ENCODE measurements around the gene KIAA1549. TPM values are rescaled to one million over a fixed set of nuclear protein-coding genes. Genes with fewer than 3 reads are reported as not detected.
"Not testable (repeated sequence)": the region's sequence is repeated elsewhere in the genome, so short reads cannot be mapped to it uniquely, and the experiment has no call there.

KIAA1549 gene
- total RNA-seq, 4 donors from 2014 or later: 1.6 to 5.0 (median 3.3) TPM

- no peaks in the 10 kb centered on the region for H3K36me3 ChIP-seq
- no peaks in the 10 kb centered on the region for H3K4me1 ChIP-seq
- H3K27me3 ChIP-seq: no peaks in the 10 kb centered on the region
- no peak overlapping the region for H3K27ac ChIP-seq
- no peak for DNase-seq
- TF ChIP-seq POLR2A (IDR thresholded peaks at IDR 0.05): no peak
- TF ChIP-seq CTCF (IDR thresholded peaks at IDR 0.05): no peak
- H3K9me3 ChIP-seq: no peaks in the 10 kb centered on the region
- no peak overlapping the region for H3K4me3 ChIP-seq
Measured at GRCh38 chr7:138948403-138948802, 32.8 kb downstream of the KIAA1549 start.

DNA sequence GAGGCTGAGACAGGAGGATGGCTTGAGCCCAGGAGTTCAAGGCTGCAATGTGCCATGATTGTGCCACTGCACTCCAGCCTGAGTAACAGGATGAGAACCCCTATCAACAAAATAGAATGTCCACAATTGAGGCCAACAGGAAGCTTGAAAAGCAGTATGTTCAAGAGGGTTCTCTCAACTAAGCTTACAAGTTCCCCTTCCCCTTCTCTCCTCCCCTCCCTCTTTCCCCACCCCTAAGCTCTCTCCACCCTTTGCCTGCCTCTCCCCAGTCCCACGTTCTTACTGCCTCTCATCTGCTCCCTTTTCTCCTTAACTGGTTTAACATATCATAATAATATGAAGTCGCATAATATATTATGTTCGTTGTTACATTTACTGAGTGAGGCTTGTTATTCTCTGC is 35.4 kb downstream of the KIAA1549 start:
- TF ChIP-seq POLR2A (IDR thresholded peaks at IDR 0.05) (no peak), CTCF (IDR thresholded peaks at IDR 0.05) (no peak)
- Histone ChIP-seq H3K27me3 (no peaks in the 10 kb centered on the region), H3K36me3 (no peaks in the 10 kb centered on the region), H3K4me3 (no peak overlapping the region), H3K27ac (no peak overlapping the region), H3K9me3 (no peaks in the 10 kb centered on the region), H3K4me1 (no peaks in the 10 kb centered on the region)
- DNase-seq: no peak

DNA sequence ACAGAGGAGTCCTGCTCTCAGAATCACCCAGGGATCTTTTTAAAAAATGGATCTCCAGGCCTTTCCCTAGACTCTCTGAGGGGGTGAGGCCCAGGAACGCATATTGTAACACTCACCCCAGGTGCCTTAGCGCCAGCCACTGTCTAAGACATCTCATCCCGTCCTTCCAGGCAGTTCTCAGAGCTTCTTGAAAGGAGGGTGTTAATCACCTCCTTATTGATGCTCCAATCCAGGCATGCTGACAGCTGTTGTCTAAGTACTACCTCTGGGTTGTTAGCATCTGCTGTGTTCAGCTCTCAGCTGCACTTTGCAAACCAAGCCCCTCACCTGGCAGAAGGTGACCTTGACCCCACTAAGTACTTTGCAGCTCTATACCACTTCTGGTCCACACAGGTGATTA is 36.0 kb downstream of the KIAA1549 start:
- no peaks in the 10 kb centered on the region for H3K4me1 ChIP-seq
- TF ChIP-seq POLR2A (IDR thresholded peaks at IDR 0.05): no peak
- no peak for TF ChIP-seq CTCF (IDR thresholded peaks at IDR 0.05)
- DNase-seq: no peak
- no peaks in the 10 kb centered on the region for H3K27me3 ChIP-seq
- H3K27ac ChIP-seq: no peak overlapping the region
- no peaks in the 10 kb centered on the region for H3K9me3 ChIP-seq
- H3K4me3 ChIP-seq: no peak overlapping the region
- no peaks in the 10 kb centered on the region for H3K36me3 ChIP-seq

DNA sequence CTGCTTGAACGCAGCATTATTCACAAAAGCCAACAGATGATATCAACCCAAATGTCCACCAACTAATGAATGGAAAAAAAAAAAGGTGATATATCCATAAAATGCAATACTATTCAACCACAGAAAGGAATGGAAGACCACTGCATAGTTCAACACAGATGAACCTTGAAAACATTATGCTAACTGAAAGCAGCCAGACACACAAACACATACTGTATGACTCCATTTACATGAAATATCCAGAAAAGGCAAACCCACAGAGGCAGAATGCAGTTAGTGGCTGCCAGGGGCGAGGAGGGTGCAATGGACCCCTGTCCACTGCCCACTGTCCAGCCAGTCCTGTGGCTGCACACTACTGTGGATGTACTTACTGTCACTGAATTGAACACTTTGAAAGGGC is 36.6 kb downstream of the KIAA1549 start:
- Histone ChIP-seq H3K9me3 (no peaks in the 10 kb centered on the region), H3K36me3 (no peaks in the 10 kb centered on the region), H3K27ac (no peak overlapping the region), H3K4me3 (no peak overlapping the region), H3K4me1 (no peaks in the 10 kb centered on the region), H3K27me3 (no peaks in the 10 kb centered on the region)
- DNase-seq: no peak
- TF ChIP-seq CTCF (IDR thresholded peaks at IDR 0.05) (no peak), POLR2A (IDR thresholded peaks at IDR 0.05) (no peak)

- TF ChIP-seq POLR2A (IDR thresholded peaks at IDR 0.05) (no peak), CTCF (IDR thresholded peaks at IDR 0.05) (no peak)
- no peaks in the 10 kb centered on the region for H3K9me3 ChIP-seq
- H3K4me3 ChIP-seq: no peak overlapping the region
- no peaks in the 10 kb centered on the region for H3K36me3 ChIP-seq
- no peaks in the 10 kb centered on the region for H3K27me3 ChIP-seq
- H3K4me1 ChIP-seq: no peaks in the 10 kb centered on the region
- DNase-seq: no peak
- no peak overlapping the region for H3K27ac ChIP-seq
Measured at GRCh38 chr7:138943061-138943460, 38.1 kb downstream of the KIAA1549 start.

- DNase-seq: no peak
- H3K4me3 ChIP-seq: no peak overlapping the region
- TF ChIP-seq CTCF (IDR thresholded peaks at IDR 0.05): no peak
- TF ChIP-seq POLR2A (IDR thresholded peaks at IDR 0.05): no peak
- no peaks in the 10 kb centered on the region for H3K4me1 ChIP-seq
- no peaks in the 10 kb centered on the region for H3K9me3 ChIP-seq
- H3K27ac ChIP-seq: no peak overlapping the region
- no peaks in the 10 kb centered on the region for H3K27me3 ChIP-seq
- H3K36me3 ChIP-seq: no peaks in the 10 kb centered on the region
Measured at GRCh38 chr7:138941545-138941944, 39.6 kb downstream of the KIAA1549 start.

- H3K9me3 ChIP-seq, H3K4me3 ChIP-seq, H3K27me3 ChIP-seq, H3K36me3 ChIP-seq, DNase-seq, H3K4me1 ChIP-seq, H3K27ac ChIP-seq: not testable (repeated sequence)
Measured at GRCh38 chr7:138940602-138941001, 40.6 kb downstream of the KIAA1549 start.

All from Peyer's patch (tissue), 4 donors.